Mucosa of descending colon (tissue), 3 donors: ENCODE results near the gene SLC12A7. TPM values are rescaled to one million over a fixed set of nuclear protein-coding genes. Genes with fewer than 3 reads are reported as not detected.
A peak's percentile ranks its signal among the peaks of the same experiment; 100 is the strongest.

ENCODE experiments used
- ATAC-seq: fragments of 200-7000 bp; cut with Tn5 transposase; one replicate; pipeline ENCODE4 v1.9.1; 2020; ENCODE audit warnings: mild to moderate bottlenecking, moderate library complexity
- DNase-seq, 3 donors: peaks; one replicate each; pipeline ENCODE4 v3.0.0-alpha.2; 2020
- H3K36me3 ChIP-seq: fragments of 200-600 bp; one replicate; pipeline ENCODE4 v1.8.0; 2021; ENCODE audit warnings: low read depth, mild to moderate bottlenecking
- H3K4me1 ChIP-seq: fragments of 200-600 bp; one replicate; pipeline ENCODE4 v1.8.0; 2021; ENCODE audit warnings: low read depth, mild to moderate bottlenecking
- H3K4me3 ChIP-seq: fragments of 200-600 bp; one replicate; pipeline ENCODE4 v1.8.0; 2021; ENCODE audit warnings: mild to moderate bottlenecking
- H3K9me3 ChIP-seq: fragments of 200-600 bp; one replicate; pipeline ENCODE4 v1.8.0; 2021; ENCODE audit warnings: mild to moderate bottlenecking
- CTCF ChIP-seq: fragments of 200-600 bp; IDR thresholded peaks from one replicate; pipeline ENCODE4 v1.8.0; 2022; ENCODE audit warnings: antibody characterized with exemption, mild to moderate bottlenecking
- intact Hi-C, 2 donors: fragments of 100-400 bp; cut with DNase I in 1 of 2; cut with micrococcal nuclease in 1 of 2; formaldehyde crosslinking; loops; one replicate each; pipeline versions ENCODE4 v1.11.0 to v1.11.1; 2022; cut with DNase I, micrococcal nuclease
- total RNA-seq, 3 donors: library from RNA; stranded (reverse); fragmentation: NEBNext Ultra II Directional in 2 of 3; extraction: Animal tissue kit (Norgen Biotek cat#: 25700) in 2 of 3; gene quantifications; one replicate each; pipeline versions ENCODE4 v1.2.1 to v1.2.4, GENCODE V29; 2021 to 2023
- donor health status: DM: no; HTN: no; CAD: no; lungs with moderate emphysema.
- donor health status: DM: no; HTN: no; CAD: no.
- donor health status: DM: no; HTN: yes; CAD: no.

SLC12A7 gene
- total RNA-seq, 3 donors from 2014 or later = 80.5 to 97.4 (median 94.1) TPM

- no peaks in the 10 kb centered on the region for H3K4me1 ChIP-seq
- H3K4me3 ChIP-seq = no peak overlapping the region
- H3K36me3 ChIP-seq = no peaks in the 10 kb centered on the region
- ATAC-seq (no peak), DNase-seq (no peak)
- intact Hi-C loops = no loop called here
- H3K9me3 ChIP-seq = no peaks in the 10 kb centered on the region
- no peak for TF ChIP-seq CTCF
These were observed 19.7 kb downstream of the SLC12A7 start for GRCh38 chr5:1092122-1092521.

- no peak for DNase-seq
- Histone ChIP-seq H3K4me3 (no peak overlapping the region), H3K36me3 (no peaks in the 10 kb centered on the region), H3K9me3 (no peaks in the 10 kb centered on the region), H3K4me1 (no peaks in the 10 kb centered on the region)
- TF ChIP-seq CTCF = no peak
- ATAC-seq = no peak
- intact Hi-C loops = no loop called here
These were observed 20.2 kb downstream of the SLC12A7 start for GRCh38 chr5:1091632-1092031.

GRCh38 chr5:1090538-1090937 lies 21.3 kb downstream of the SLC12A7 start:
- no peak for TF ChIP-seq CTCF
- ATAC-seq (no peak), DNase-seq (peak in 1 of 3 donors; percentile 46)
- no peaks in the 10 kb centered on the region for H3K4me1 ChIP-seq
- no peak overlapping the region for H3K4me3 ChIP-seq
- intact Hi-C loops = no loop called here
- H3K9me3 ChIP-seq = no peaks in the 10 kb centered on the region
- no peaks in the 10 kb centered on the region for H3K36me3 ChIP-seq

- intact Hi-C loops = no loop called here
These were observed 22.2 kb downstream of the SLC12A7 start for GRCh38 chr5:1089621-1090040.

GRCh38 chr5:1089146-1089545 lies 22.7 kb downstream of the SLC12A7 start:
- intact Hi-C loops = no loop called here
- no peak for TF ChIP-seq CTCF
- no peaks in the 10 kb centered on the region for H3K36me3 ChIP-seq
- ATAC-seq (no peak), DNase-seq (no peak)
- no peaks in the 10 kb centered on the region for H3K4me1 ChIP-seq
- H3K4me3 ChIP-seq = no peak overlapping the region
- H3K9me3 ChIP-seq = no peaks in the 10 kb centered on the region

More at GRCh38 chr5:1089621-1090040, 22.2 kb downstream of the SLC12A7 start:
- Histone ChIP-seq H3K36me3 (no peaks in the 10 kb centered on the region), H3K4me3 (no peak overlapping the region), H3K4me1 (no peaks in the 10 kb centered on the region), H3K9me3 (no peaks in the 10 kb centered on the region)
- peak; percentile 46 for ATAC-seq
- peak in 1 of 3 donors; percentile 49 for DNase-seq
- TF ChIP-seq CTCF = no peak

GRCh38 chr5:1088726-1089125 lies 23.1 kb downstream of the SLC12A7 start:
- no peak for ATAC-seq
- no peak for TF ChIP-seq CTCF
- no peak overlapping the region for H3K4me3 ChIP-seq
- H3K9me3 ChIP-seq = no peaks in the 10 kb centered on the region
- no peaks in the 10 kb centered on the region for H3K4me1 ChIP-seq
- H3K36me3 ChIP-seq = no peaks in the 10 kb centered on the region
- DNase-seq = no peak
- intact Hi-C loops = no loop called here
